ENCODE data around the gene PPP2R2B.

The PPP2R2B gene

GRCh38 chr5:146821732-146822131 lies 56.8 kb downstream of the PPP2R2B start:
- no peak for DNase-seq

- no peak for DNase-seq
These were observed 57.6 kb downstream of the PPP2R2B start for GRCh38 chr5:146820987-146821386.

GRCh38 chr5:146818822-146819221 lies 59.7 kb downstream of the PPP2R2B start:
- no peak for DNase-seq

- no peak for DNase-seq
These were observed 60.6 kb downstream of the PPP2R2B start for GRCh38 chr5:146817973-146818372.

GRCh38 chr5:146816775-146817387 lies 61.7 kb downstream of the PPP2R2B start:
- no peak for DNase-seq

GRCh38 chr5:146815411-146815810 lies 63.1 kb downstream of the PPP2R2B start:
- DNase-seq, result no peak

- no peak for DNase-seq
These were observed 65.0 kb downstream of the PPP2R2B start for GRCh38 chr5:146813346-146814157.

- DNase-seq, result no peak
These were observed 73.5 kb downstream of the PPP2R2B start for GRCh38 chr5:146805081-146805480.

- DNase-seq, result no peak
These were observed 75.5 kb downstream of the PPP2R2B start for GRCh38 chr5:146802945-146803522.

GRCh38 chr5:146799671-146800070 lies 78.9 kb downstream of the PPP2R2B start:
- DNase-seq, result no peak

- DNase-seq, result no peak
These were observed 79.3 kb downstream of the PPP2R2B start for GRCh38 chr5:146799231-146799630.

GRCh38 chr5:146797658-146798057 lies 80.9 kb downstream of the PPP2R2B start:
- DNase-seq, result no peak

GRCh38 chr5:146796911-146797310 lies 81.6 kb downstream of the PPP2R2B start:
- no peak for DNase-seq

- DNase-seq, result no peak
These were observed 82.4 kb downstream of the PPP2R2B start for GRCh38 chr5:146796144-146796543.

- DNase-seq, result no peak
These were observed 84.1 kb downstream of the PPP2R2B start for GRCh38 chr5:146794326-146795029.

- DNase-seq, result no peak
These were observed 84.8 kb downstream of the PPP2R2B start for GRCh38 chr5:146793709-146794108.

- DNase-seq, result no peak
These were observed 87.1 kb downstream of the PPP2R2B start for GRCh38 chr5:146791471-146791870.

GRCh38 chr5:146789712-146790653 lies 88.6 kb downstream of the PPP2R2B start:
- DNase-seq, result no peak

- DNase-seq, result no peak
These were observed 89.7 kb downstream of the PPP2R2B start for GRCh38 chr5:146788898-146789297.

- no peak for DNase-seq
These were observed 93.5 kb downstream of the PPP2R2B start for GRCh38 chr5:146785065-146785464.

GRCh38 chr5:146781157-146781556 lies 97.4 kb downstream of the PPP2R2B start:
- no peak for DNase-seq

GRCh38 chr5:146779211-146779869 lies 99.2 kb downstream of the PPP2R2B start:
- no peak for DNase-seq
